ENCODE data around the gene NINJ1. TPM values are rescaled to one million over a fixed set of nuclear protein-coding genes. Genes with fewer than 3 reads are reported as not detected.
"Not testable (repeated sequence)": the region's sequence is repeated elsewhere in the genome, so short reads cannot be mapped to it uniquely, and the experiment has no call there.

NINJ1 gene
- total RNA-seq, 1 donor from 2014 or later, result 53.3 TPM

- ATAC-seq (no peak), DNase-seq (ENCODE audit: low spot score) (peak; percentile 44)
These were observed 12.5 kb downstream of the NINJ1 start for GRCh38 chr9:93121316-93122241.

DNA sequence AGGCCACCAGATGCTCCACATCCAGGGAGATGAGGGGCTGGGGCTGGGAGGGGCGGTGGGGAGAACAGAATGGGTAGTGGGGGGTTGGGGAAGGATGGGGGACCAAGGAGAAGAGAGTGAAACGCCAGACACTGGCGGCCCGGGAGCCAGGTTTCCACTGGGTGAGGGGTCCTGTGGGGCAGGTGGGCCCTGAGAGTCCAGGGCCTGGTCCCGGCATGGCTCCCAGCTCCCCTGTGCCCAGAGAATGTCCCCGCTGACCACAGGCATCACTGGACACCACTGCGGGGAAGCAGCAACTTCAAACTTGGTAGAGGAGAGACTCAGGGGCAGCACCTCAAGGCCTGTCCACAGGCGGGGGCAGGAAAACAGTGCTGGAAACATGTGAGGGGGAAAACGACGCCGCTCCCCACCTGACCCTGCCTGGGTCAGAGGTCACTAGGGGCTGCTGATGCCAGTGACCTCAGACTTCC is 13.2 kb downstream of the NINJ1 start:
- DNase-seq (ENCODE audit: low spot score) (peak; percentile 48), ATAC-seq (no peak)

- DNase-seq (ENCODE audit: low spot score) (peak; percentile 94), ATAC-seq (peak; percentile 75)
These were observed 13.9 kb downstream of the NINJ1 start for GRCh38 chr9:93119953-93120845.

GRCh38 chr9:93119703-93119952 is 14.4 kb downstream of the NINJ1 start:
- DNase-seq (ENCODE audit: low spot score) (no peak), ATAC-seq (no peak)

- peak; percentile 65 for DNase-seq (ENCODE audit: low spot score)
These were observed 15.0 kb downstream of the NINJ1 start for GRCh38 chr9:93118863-93119702.

DNA sequence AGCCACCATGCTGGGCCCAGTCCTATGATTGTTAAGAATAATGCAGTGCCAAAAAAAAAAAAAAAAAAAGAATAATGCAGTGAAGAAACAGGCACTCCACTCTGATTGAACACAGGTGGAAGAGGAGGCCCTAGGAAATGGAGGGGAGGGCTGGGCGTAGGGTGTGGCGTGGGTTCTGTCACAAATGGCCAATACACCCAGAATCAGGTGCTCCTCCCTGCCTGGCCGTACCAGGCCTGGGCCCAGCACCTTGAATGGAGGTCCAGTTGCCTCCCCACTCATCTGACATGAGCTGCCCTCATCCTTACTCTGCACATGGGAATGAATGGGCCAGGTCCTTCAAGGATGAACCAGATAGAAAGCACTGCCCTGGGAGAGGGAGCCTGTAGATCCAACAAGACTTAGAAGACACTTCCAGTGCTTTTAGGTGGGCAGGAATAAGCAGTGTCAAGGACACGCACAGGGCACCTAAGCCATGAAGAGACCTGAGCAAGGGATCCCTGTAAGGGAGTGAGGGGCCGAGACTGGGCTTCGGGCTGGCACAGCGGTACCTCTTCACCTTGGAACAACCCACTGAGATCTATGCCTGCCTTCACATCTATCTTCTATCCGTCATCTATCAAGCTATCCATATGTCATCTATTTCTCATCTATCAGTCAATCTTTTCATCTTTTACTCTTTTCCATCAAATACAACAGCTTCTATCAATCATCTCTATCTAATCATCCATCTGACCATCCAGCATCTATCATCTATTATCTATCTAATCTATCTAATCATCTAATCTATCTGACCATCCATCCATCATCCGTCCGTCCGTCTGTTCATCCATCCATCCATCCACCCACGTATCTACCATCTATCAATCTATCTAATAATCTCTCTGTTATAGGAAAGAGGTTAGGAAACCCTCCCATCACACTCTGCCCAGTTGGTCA is 15.9 kb downstream of the NINJ1 start:
- ATAC-seq (no peak), DNase-seq (ENCODE audit: low spot score) (peak; percentile 44)

More at GRCh38 chr9:93118863-93119702, 15.0 kb downstream of the NINJ1 start:
- peak; percentile 38 for ATAC-seq

DNA sequence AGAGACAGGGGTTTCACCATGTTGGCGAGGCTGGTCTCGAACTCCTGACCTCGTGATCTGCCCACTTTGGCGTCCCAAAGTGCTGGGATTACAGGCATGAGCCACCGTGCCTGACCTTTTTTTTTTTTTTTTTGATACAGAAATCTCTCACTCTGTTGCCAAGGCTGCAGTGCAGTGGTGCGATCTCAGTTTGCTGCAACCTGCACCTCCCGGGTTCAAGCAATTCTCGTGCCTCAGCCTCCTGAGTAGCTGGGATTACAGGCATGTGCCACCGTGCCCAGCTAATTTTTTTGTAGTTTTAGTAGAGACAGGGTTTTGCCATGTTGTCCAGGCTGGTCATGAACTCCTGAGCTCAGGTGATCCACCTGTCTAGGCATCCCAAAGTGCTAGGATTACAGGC is 16.5 kb downstream of the NINJ1 start:
- not testable (repeated sequence) for ATAC-seq
- DNase-seq (ENCODE audit: low spot score), result peak; percentile 33

DNA sequence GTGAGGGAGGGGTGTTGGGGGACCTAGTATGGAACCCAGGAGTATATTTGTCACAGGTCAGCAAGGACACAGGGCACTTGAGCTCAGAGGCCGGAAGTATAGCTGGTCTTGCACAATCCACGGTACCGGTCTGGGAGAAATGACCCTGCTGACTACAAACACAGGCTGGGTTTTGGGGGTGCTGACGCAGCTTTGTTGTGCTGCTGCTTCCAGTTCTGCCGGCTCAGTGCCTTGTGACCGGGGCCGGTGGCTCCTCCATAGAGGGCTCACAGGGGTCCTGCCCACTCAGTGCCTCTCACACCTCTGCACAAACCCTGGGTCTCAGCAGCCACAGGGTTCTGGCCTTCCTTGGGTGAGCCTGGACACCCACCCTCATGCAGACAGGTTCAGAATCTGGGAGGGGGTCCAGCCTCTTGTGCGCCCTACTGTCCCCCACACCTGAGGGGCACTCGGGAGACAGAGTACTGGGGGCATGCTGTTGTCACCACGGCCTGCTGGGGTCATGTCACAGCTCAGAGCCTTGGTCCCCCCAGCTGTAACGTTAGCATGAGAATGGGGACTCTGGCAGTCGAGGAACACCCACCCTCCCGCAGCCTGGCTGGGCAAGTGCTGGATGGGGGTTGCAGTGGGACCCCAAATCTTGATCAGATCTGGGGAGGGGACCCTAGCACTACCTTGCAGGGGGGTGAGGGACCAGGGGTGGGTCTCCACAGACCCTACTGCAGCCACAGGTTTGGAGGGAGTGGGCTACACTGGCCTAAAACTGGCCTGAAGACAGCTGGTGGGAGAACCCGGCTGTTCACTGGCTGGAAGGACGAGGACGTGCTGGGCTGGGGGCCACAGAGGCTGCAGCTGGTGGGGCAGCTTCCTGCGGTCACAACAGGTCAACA is 17.7 kb downstream of the NINJ1 start:
- DNase-seq (ENCODE audit: low spot score), result peak; percentile 86
- ATAC-seq, result peak; percentile 71

DNA sequence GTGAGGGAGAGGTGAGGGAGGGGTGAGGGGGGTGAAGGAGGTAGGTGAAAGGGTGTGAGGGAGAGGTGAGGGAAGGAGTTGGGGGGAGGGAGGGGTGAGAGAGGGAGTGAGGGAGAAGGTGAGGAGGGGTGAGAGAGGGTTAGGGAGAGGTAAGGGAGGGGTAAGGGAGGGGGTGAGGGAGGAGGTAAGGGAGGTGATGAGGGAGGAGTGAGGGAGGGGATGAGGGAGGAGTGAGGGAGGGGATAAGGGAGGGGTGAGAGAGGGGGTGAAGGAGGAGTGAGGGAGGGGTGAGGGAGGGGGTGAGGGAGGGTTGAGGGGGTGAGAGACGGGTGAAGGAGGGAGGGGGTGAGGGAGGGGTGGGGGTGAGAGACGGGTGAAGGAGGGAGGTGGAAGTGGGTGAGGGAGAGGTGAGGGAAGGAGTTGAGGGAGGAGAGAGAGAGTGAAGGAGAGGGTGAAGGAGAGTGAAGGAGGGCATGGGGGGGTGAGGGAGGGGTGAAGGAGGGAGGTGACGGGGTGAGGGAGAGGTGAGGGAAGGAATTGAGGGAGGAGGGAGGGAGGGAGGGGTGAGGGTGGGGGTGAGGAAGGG is 18.5 kb downstream of the NINJ1 start:
- ATAC-seq (no peak), DNase-seq (ENCODE audit: low spot score) (peak; percentile 36)

- DNase-seq (ENCODE audit: low spot score), result no peak
- ATAC-seq, result no peak
These were observed 19.1 kb downstream of the NINJ1 start for GRCh38 chr9:93114984-93115335.

GRCh38 chr9:93114169-93114983 is 19.7 kb downstream of the NINJ1 start:
- DNase-seq (ENCODE audit: low spot score) (peak; percentile 46), ATAC-seq (no peak)

GRCh38 chr9:93112864-93113389 is 21.1 kb downstream of the NINJ1 start:
- ATAC-seq, result no peak
- DNase-seq (ENCODE audit: low spot score), result peak; percentile 44

DNA sequence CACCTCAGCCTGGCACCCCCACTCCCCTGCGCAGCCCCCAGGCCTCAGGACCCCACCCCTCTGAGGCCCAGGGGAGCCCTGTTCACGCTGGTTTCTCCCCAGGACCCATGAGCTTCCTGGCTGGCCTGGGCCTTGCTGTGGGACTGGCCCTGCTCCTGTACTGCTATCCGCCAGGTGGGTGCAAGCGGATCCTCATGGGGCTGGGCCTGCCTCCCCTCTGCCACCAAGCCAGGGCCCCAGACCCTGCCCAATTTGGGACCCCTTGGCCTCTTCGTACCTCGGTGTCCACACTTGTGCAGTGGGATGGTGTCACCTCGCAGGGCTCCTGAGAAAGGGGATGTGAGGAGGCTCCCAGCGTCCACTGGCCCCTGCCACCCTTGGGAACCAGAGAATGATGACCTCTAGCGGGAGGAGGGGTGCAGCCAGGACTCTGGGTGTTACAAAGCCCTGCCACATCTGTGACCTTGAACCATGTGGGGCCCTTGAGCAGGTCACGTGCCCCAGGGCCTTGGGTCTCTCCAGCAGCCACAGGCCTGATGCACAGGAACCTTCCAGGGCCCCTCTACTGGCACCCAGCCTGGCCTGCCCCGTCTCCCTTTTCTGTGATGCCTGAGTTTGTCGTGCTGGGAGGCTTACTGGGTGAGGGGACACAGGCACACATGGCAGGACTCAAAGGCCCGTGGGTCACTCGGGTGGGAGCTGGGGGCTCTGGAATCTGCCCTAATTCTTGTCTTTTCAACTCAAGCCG is 21.8 kb downstream of the NINJ1 start:
- DNase-seq (ENCODE audit: low spot score) (peak; percentile 47), ATAC-seq (no peak)

- DNase-seq (ENCODE audit: low spot score) (peak; percentile 47), ATAC-seq (no peak)
These were observed 22.5 kb downstream of the NINJ1 start for GRCh38 chr9:93111371-93112115.

DNA sequence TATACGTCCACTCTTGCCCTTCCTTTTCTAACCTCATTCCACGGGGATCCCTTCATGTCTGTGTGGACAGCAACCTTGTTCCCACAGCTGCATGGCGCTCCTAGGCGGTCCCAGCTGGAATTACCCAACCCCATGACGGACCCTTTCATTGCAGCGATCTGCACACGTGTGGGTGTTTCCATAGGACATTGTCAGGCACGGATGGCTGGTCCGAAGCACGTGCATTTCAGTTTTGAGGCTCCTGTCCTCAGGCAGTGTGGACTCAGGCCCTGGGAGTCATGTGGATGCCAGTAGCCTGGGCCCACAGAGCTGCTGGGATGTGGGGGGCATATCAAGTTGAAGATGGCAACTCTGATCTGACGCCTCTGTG is 23.1 kb downstream of the NINJ1 start:
- DNase-seq (ENCODE audit: low spot score) (no peak), ATAC-seq (no peak)

- peak; percentile 45 for DNase-seq (ENCODE audit: low spot score)
These were observed 23.7 kb downstream of the NINJ1 start for GRCh38 chr9:93110311-93110855.

More at GRCh38 chr9:93110311-93110855, 23.7 kb downstream of the NINJ1 start:
- no peak for ATAC-seq

Measured in left lobe of liver (tissue), 2 donors.